Myocyte (in vitro differentiated cells): ENCODE measurements around the gene TCP11X1. TPM values are rescaled to one million over a fixed set of nuclear protein-coding genes. Genes with fewer than 3 reads are reported as not detected.
"Not testable (repeated sequence)": the region's sequence is repeated elsewhere in the genome, so short reads cannot be mapped to it uniquely, and the experiment has no call there.

Experiments
- DNase-seq: peaks from one replicate; pipeline ENCODE4 v3.0.0-alpha.2; 2012; ENCODE audit warnings: low read depth
- polyA plus RNA-seq: library from polyadenylated mRNA; unstranded; fragments of >200 nt; gene quantifications from one replicate; pipeline ENCODE4 v1.2.1, GENCODE V29; 2012; ENCODE audit warnings: missing spikeins
- total RNA-seq: library from RNA; depleted of rRNA; stranded (reverse); fragments of >200 nt; gene quantifications from 2 replicates; pipeline ENCODE4 v1.2.3, GENCODE V29; 2014

The TCP11X1 gene
- not detected in 2 replicates for total RNA-seq
- polyA plus RNA-seq: not detected

- DNase-seq: not testable (repeated sequence)
Measured at GRCh38 chrX:102214986-102215385, at the start of gene TCP11X1. Gene TCP11X1 (plus strand): TSS chrX:102215301.

- DNase-seq: no peak
Measured at GRCh38 chrX:102185967-102186720, 29.0 kb upstream of the TCP11X1 start.

GRCh38 chrX:102207940-102208339 is 7.2 kb upstream of the TCP11X1 start:
- DNase-seq: not testable (repeated sequence)

- not testable (repeated sequence) for DNase-seq
Measured at GRCh38 chrX:102216497-102216896, 1.4 kb downstream of the TCP11X1 start.

GRCh38 chrX:102235678-102236077 is 20.6 kb downstream of the TCP11X1 start:
- DNase-seq: not testable (repeated sequence)

- DNase-seq: not testable (repeated sequence)
Measured at GRCh38 chrX:102240265-102240664, 25.2 kb downstream of the TCP11X1 start.

- not testable (repeated sequence) for DNase-seq
Measured at GRCh38 chrX:102246893-102247292, 31.8 kb downstream of the TCP11X1 start, which contains the start of gene NXF2. Gene NXF2 (plus strand): TSS chrX:102247167. CDS start chrX:102307079, 59,912 bp downstream.

GRCh38 chrX:102272231-102272630 is 57.1 kb downstream of the TCP11X1 start:
- DNase-seq: not testable (repeated sequence)

Other genes with a start within 250 kb of the TCP11X1 start
- gene TCEAL2, start 89.6 kb upstream of the TCP11X1 start, total RNA-seq: not detected in 2 replicates
- gene TCEAL6, start 72.8 kb upstream of the TCP11X1 start, total RNA-seq: not detected in 2 replicates
- not detected in 2 replicates for gene BEX5, start 59.3 kb upstream of the TCP11X1 start, total RNA-seq
- not detected in 2 replicates for gene NXF2, start 31.9 kb downstream of the TCP11X1 start, total RNA-seq
- gene NXF2B, start 224.7 kb downstream of the TCP11X1 start, total RNA-seq: not detected in 2 replicates